Measurements from ENCODE around the gene PSMA6.

DNA sequence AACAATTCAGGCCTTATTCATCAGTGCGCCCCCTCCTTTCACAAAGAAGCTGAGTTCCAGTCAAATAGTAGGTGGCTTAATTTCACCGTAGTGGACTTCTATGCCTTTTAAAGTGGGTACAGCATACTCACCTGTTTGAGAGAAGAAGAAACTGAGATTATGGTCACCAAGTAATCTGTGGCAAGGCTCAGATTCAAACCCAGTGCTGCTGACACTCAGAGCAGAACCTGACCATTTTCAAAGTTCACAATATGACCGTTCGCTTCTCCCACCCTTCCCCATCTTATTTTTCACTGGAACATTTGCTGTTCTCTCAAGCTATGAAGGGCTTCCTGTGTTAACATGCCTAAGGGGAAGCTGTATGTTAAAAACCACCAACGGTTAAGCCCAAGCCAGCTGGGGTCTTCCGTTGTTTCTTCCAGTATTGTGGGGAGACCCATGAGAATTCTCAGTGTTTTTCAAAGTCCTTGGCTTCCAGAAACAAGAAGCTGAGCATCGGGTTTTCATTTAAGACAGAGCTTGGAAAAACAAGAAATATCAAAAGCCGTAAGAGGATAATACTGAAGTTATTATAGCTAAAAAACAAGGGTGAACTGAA is 6.1 kb upstream of the PSMA6 start:
- TF ChIP-seq, protein P1, sequence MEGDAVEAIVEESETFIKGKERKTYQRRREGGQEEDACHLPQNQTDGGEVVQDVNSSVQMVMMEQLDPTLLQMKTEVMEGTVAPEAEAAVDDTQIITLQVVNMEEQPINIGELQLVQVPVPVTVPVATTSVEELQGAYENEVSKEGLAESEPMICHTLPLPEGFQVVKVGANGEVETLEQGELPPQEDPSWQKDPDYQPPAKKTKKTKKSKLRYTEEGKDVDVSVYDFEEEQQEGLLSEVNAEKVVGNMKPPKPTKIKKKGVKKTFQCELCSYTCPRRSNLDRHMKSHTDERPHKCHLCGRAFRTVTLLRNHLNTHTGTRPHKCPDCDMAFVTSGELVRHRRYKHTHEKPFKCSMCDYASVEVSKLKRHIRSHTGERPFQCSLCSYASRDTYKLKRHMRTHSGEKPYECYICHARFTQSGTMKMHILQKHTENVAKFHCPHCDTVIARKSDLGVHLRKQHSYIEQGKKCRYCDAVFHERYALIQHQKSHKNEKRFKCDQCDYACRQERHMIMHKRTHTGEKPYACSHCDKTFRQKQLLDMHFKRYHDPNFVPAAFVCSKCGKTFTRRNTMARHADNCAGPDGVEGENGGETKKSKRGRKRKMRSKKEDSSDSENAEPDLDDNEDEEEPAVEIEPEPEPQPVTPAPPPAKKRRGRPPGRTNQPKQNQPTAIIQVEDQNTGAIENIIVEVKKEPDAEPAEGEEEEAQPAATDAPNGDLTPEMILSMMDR (IDR thresholded peaks at IDR 0.05; ENCODE audit: low read depth, low read length, poor library complexity, severe bottlenecking) = peak; percentile 38
- TF ChIP-seq EZH2phosphoT487 (IDR thresholded peaks at IDR 0.05; ENCODE audit: borderline replicate concordance, low read length) = no peak

Data from DOHH2 (cell line).